KMS-11 (cell line): ENCODE measurements around the gene REPS1.

ENCODE experiments used
- H2AFZ ChIP-seq: fragments of 200-600 bp; sonication (generic); 2 replicates; pipeline ENCODE4 v1.6.1; 2016; ENCODE audit warnings: antibody characterized with exemption, mixed run types, low read depth
- H3K27ac ChIP-seq: fragments of 200-600 bp; sonication (generic); 2 replicates; pipeline ENCODE4 v1.6.1; 2016; ENCODE audit warnings: mild to moderate bottlenecking, mixed run types
- H3K27me3 ChIP-seq: fragments of 200-600 bp; sonication (generic); 2 replicates; pipeline ENCODE4 v1.6.1; 2017; ENCODE audit warnings: mild to moderate bottlenecking, low read depth, mixed run types, moderate library complexity; ENCODE audit not compliant: insufficient read depth
- H3K36me3 ChIP-seq: fragments of 200-600 bp; sonication (generic); 2 replicates; pipeline ENCODE4 v1.6.1; 2017; ENCODE audit warnings: mild to moderate bottlenecking, mixed run types; ENCODE audit not compliant: insufficient read depth
- H3K4me1 ChIP-seq: fragments of 200-600 bp; sonication (generic); 2 replicates; pipeline ENCODE4 v1.6.1; 2016; ENCODE audit warnings: mild to moderate bottlenecking, low read depth, mixed run types; ENCODE audit not compliant: poor library complexity, severe bottlenecking
- H3K4me2 ChIP-seq: fragments of 200-600 bp; sonication (generic); 2 replicates; pipeline ENCODE4 v1.7.0; 2016; ENCODE audit warnings: mild to moderate bottlenecking, mixed run types
- H3K4me3 ChIP-seq: fragments of 200-600 bp; sonication (generic); IDR thresholded peaks from 2 replicates; pipeline ENCODE4 v1.6.1; 2017; ENCODE audit warnings: low read depth, low read length, mixed read lengths; ENCODE audit not compliant: insufficient read depth
- H3K79me2 ChIP-seq: fragments of 200-600 bp; sonication (generic); 2 replicates; pipeline ENCODE4 v1.6.1; 2016; ENCODE audit warnings: low read depth, mixed run types; ENCODE audit not compliant: insufficient read depth
- H3K9ac ChIP-seq: fragments of 200-600 bp; sonication (generic); 2 replicates; pipeline ENCODE4 v1.6.1; 2016; ENCODE audit warnings: mild to moderate bottlenecking, mixed run types
- H4K20me1 ChIP-seq: fragments of 200-600 bp; sonication (generic); 2 replicates; pipeline ENCODE4 v1.6.1; 2016; ENCODE audit warnings: mild to moderate bottlenecking, mixed run types; ENCODE audit not compliant: insufficient read depth
- TF ChIP-seq, protein P1 (sequence below): fragments of 200-600 bp; sonication (generic); conservative IDR thresholded peaks from 2 replicates; pipeline ENCODE4 v1.6.1; 2017; ENCODE audit warnings: low read depth, mild to moderate bottlenecking, antibody characterized with exemption, low read length, moderate library complexity, mixed read lengths

The REPS1 gene

DNA sequence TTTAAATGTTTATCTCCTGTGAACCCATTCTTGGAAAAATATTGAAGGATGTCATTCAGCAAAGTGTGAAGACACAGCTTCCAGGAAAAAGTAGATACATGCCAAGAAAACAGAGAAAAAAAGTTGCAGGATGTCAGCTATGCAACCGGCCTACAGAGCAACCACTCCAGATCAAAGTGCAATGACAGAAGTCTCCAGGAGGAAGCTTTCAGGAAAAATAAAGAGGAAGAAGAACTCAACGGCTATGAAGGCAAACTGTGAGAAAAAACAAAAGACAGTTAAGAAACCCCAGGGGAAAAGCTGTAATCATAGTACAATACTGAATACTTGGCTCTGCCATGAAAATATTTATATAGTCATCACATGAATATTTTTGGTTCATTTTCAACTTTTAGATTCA lies 30.6 kb downstream of the REPS1 start:
- H3K27me3 ChIP-seq: no peaks in the 10 kb centered on the region
- peaks cover 9% of the 10 kb centered on the region for H3K4me1 ChIP-seq
- H4K20me1 ChIP-seq: no peaks in the 10 kb centered on the region
- no peaks in the 10 kb centered on the region for H3K36me3 ChIP-seq
- H3K4me3 ChIP-seq: no peak overlapping the region
- no peak overlapping the region for H3K27ac ChIP-seq
- TF ChIP-seq, protein P1, sequence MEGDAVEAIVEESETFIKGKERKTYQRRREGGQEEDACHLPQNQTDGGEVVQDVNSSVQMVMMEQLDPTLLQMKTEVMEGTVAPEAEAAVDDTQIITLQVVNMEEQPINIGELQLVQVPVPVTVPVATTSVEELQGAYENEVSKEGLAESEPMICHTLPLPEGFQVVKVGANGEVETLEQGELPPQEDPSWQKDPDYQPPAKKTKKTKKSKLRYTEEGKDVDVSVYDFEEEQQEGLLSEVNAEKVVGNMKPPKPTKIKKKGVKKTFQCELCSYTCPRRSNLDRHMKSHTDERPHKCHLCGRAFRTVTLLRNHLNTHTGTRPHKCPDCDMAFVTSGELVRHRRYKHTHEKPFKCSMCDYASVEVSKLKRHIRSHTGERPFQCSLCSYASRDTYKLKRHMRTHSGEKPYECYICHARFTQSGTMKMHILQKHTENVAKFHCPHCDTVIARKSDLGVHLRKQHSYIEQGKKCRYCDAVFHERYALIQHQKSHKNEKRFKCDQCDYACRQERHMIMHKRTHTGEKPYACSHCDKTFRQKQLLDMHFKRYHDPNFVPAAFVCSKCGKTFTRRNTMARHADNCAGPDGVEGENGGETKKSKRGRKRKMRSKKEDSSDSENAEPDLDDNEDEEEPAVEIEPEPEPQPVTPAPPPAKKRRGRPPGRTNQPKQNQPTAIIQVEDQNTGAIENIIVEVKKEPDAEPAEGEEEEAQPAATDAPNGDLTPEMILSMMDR: no peak
- H2AFZ ChIP-seq: no peak overlapping the region
- H3K4me2 ChIP-seq: no peak overlapping the region
- H3K9ac ChIP-seq: no peak overlapping the region
- peaks cover 32% of the 10 kb centered on the region for H3K79me2 ChIP-seq

DNA sequence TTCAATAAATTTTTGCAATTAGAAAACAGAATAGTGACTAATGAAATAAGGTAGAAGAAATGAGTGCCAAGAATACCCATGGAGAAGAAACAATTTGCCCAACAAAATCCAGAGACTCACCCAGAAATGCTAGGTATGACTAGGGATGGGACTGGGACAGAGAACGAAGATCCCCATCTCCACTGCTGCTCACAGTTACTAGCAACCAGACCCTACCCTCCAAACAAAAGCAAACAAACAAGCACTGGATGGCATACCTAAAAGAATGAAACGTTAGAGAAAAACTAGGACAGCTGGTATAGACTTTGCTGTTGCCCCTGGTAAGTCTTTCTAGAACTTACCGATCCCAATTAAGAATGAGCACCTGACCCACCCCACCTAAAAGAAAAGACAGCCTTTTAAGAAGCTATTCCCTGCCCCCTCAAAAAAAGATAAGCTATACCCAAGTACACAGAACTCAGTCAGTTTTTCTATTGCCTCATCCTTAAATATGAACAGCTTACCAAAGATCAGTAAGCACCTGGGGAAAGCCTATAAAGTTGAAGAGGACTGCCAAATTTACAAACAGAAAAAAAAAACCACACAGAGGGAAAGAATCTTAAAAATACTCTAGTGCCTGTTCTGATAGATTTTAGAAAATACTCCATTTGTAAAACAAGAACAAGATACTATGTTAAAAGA lies 31.7 kb downstream of the REPS1 start:
- H3K9ac ChIP-seq: no peak overlapping the region
- no peaks in the 10 kb centered on the region for H3K36me3 ChIP-seq
- H3K4me1 ChIP-seq: peaks cover 9% of the 10 kb centered on the region
- H4K20me1 ChIP-seq: no peaks in the 10 kb centered on the region
- no peak overlapping the region for H2AFZ ChIP-seq
- peaks cover 41% of the 10 kb centered on the region for H3K79me2 ChIP-seq
- no peak overlapping the region for H3K27ac ChIP-seq
- H3K27me3 ChIP-seq: no peaks in the 10 kb centered on the region
- TF ChIP-seq, protein P1: no peak
- H3K4me3 ChIP-seq: no peak overlapping the region
- no peak overlapping the region for H3K4me2 ChIP-seq

DNA sequence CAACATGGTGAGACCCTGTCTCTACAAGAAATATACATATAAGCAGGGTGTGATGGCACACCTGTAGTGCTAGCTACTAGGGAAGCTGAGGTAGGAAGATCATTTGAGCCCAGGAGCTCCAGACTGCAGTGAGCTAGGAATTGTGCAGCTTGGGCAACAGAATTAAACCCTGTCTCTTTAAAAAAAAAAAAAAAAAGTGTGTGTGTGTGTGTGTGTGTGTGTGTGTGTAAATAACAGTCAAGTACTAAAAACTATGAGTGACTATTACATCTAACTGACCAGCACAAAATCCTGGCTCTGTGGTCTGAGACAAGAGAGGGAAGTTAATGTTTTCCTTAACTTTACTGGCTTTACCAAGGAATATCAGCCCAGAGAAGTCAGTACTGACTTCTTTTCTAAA lies 32.8 kb downstream of the REPS1 start:
- Histone ChIP-seq H3K4me2 (no peak overlapping the region), H3K27me3 (no peaks in the 10 kb centered on the region), H3K4me3 (no peak overlapping the region), H3K36me3 (no peaks in the 10 kb centered on the region), H3K4me1 (peaks cover 9% of the 10 kb centered on the region), H2AFZ (no peak overlapping the region), H3K79me2 (peaks cover 45% of the 10 kb centered on the region), H4K20me1 (no peaks in the 10 kb centered on the region), H3K9ac (no peak overlapping the region), H3K27ac (no peak overlapping the region)
- TF ChIP-seq, protein P1: no peak

DNA sequence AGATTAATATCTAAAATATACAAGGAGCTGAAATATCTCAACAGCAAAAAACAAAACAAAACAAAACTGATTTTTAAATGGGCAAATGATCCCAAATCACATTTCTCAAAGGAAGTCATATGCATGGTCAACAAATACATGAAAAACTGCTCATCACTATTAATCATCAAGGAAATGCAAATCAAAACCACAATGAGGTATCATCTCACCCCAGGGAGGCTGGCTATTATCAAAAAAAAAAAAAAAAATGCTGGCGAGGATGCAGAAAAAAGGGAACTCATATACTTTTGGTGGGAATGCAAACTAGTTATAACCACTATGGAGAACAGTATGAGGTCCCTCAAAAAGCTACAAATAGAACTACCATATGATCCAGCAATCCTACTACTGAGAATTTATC lies 34.6 kb downstream of the REPS1 start:
- Histone ChIP-seq H3K27ac (no peak overlapping the region), H3K79me2 (peaks cover 39% of the 10 kb centered on the region), H3K4me3 (no peak overlapping the region), H3K4me1 (peaks cover 9% of the 10 kb centered on the region), H3K4me2 (no peak overlapping the region), H3K9ac (no peak overlapping the region), H4K20me1 (no peaks in the 10 kb centered on the region), H3K27me3 (no peaks in the 10 kb centered on the region), H3K36me3 (no peaks in the 10 kb centered on the region), H2AFZ (no peak overlapping the region)
- TF ChIP-seq, protein P1: no peak
